ENCODE data around the gene KCNMB1.
A peak's percentile ranks its signal among the peaks of the same experiment; 100 is the strongest.

KCNMB1 gene

GRCh38 chr5:170434966-170435605 lies 45.9 kb upstream of the KCNMB1 start:
- Histone ChIP-seq H3K4me1 (ENCODE audit: insufficient read depth, poor library complexity, severe bottlenecking) (no peaks in the 10 kb centered on the region), H3K9me3 (ENCODE audit: severe bottlenecking) (peaks cover 8% of the 10 kb centered on the region), H3K27me3 (ENCODE audit: insufficient read depth, poor library complexity, severe bottlenecking) (no peaks in the 10 kb centered on the region), H3K4me3 (ENCODE audit: severe bottlenecking) (no peak overlapping the region), H3K36me3 (ENCODE audit: low read depth) (no peaks in the 10 kb centered on the region), H3K27ac (ENCODE audit: poor library complexity, severe bottlenecking) (no peak overlapping the region)
- ATAC-seq (ENCODE audit: low read depth), result peak; percentile 74
- no peak for DNase-seq (ENCODE audit: low spot score)
- peak; percentile 99 for TF ChIP-seq CTCF (IDR thresholded peaks at IDR 0.05; ENCODE audit: poor library complexity, severe bottlenecking)

- Histone ChIP-seq H3K4me3 (ENCODE audit: severe bottlenecking) (no peak overlapping the region), H3K27ac (ENCODE audit: poor library complexity, severe bottlenecking) (no peak overlapping the region), H3K27me3 (ENCODE audit: insufficient read depth, poor library complexity, severe bottlenecking) (no peaks in the 10 kb centered on the region), H3K36me3 (ENCODE audit: low read depth) (no peaks in the 10 kb centered on the region), H3K4me1 (ENCODE audit: insufficient read depth, poor library complexity, severe bottlenecking) (no peaks in the 10 kb centered on the region), H3K9me3 (ENCODE audit: severe bottlenecking) (peaks cover 8% of the 10 kb centered on the region)
- DNase-seq (ENCODE audit: low spot score), result no peak
- no peak for ATAC-seq (ENCODE audit: low read depth)
- no peak for TF ChIP-seq CTCF (IDR thresholded peaks at IDR 0.05; ENCODE audit: poor library complexity, severe bottlenecking)
Observed at GRCh38 chr5:170432669-170433068, 43.5 kb upstream of the KCNMB1 start.

- H3K27me3 ChIP-seq (ENCODE audit: insufficient read depth, poor library complexity, severe bottlenecking), result no peaks in the 10 kb centered on the region
- no peak for ATAC-seq (ENCODE audit: low read depth)
- no peak overlapping the region for H3K4me3 ChIP-seq (ENCODE audit: severe bottlenecking)
Observed at GRCh38 chr5:170431571-170431970, 42.4 kb upstream of the KCNMB1 start.

GRCh38 chr5:170430866-170431437 lies 41.8 kb upstream of the KCNMB1 start:
- Histone ChIP-seq H3K4me1 (ENCODE audit: insufficient read depth, poor library complexity, severe bottlenecking) (no peaks in the 10 kb centered on the region), H3K27ac (ENCODE audit: poor library complexity, severe bottlenecking) (no peak overlapping the region), H3K4me3 (ENCODE audit: severe bottlenecking) (no peak overlapping the region), H3K27me3 (ENCODE audit: insufficient read depth, poor library complexity, severe bottlenecking) (no peaks in the 10 kb centered on the region), H3K36me3 (ENCODE audit: low read depth) (no peaks in the 10 kb centered on the region), H3K9me3 (ENCODE audit: severe bottlenecking) (peaks cover 8% of the 10 kb centered on the region)
- DNase-seq (ENCODE audit: low spot score) (no peak), ATAC-seq (ENCODE audit: low read depth) (no peak)
- no peak for TF ChIP-seq CTCF (IDR thresholded peaks at IDR 0.05; ENCODE audit: poor library complexity, severe bottlenecking)

More at GRCh38 chr5:170431571-170431970, 42.4 kb upstream of the KCNMB1 start:
- no peak overlapping the region for H3K27ac ChIP-seq (ENCODE audit: poor library complexity, severe bottlenecking)
- TF ChIP-seq CTCF (IDR thresholded peaks at IDR 0.05; ENCODE audit: poor library complexity, severe bottlenecking), result no peak
- no peaks in the 10 kb centered on the region for H3K36me3 ChIP-seq (ENCODE audit: low read depth)
- H3K4me1 ChIP-seq (ENCODE audit: insufficient read depth, poor library complexity, severe bottlenecking), result no peaks in the 10 kb centered on the region
- peaks cover 8% of the 10 kb centered on the region for H3K9me3 ChIP-seq (ENCODE audit: severe bottlenecking)
- DNase-seq (ENCODE audit: low spot score), result no peak

- no peak for TF ChIP-seq CTCF (IDR thresholded peaks at IDR 0.05; ENCODE audit: poor library complexity, severe bottlenecking)
Observed at GRCh38 chr5:170430256-170430655, 41.1 kb upstream of the KCNMB1 start.

More at GRCh38 chr5:170430256-170430655, 41.1 kb upstream of the KCNMB1 start:
- no peaks in the 10 kb centered on the region for H3K27me3 ChIP-seq (ENCODE audit: insufficient read depth, poor library complexity, severe bottlenecking)
- DNase-seq (ENCODE audit: low spot score), result no peak
- no peaks in the 10 kb centered on the region for H3K4me1 ChIP-seq (ENCODE audit: insufficient read depth, poor library complexity, severe bottlenecking)
- no peak overlapping the region for H3K4me3 ChIP-seq (ENCODE audit: severe bottlenecking)
- H3K36me3 ChIP-seq (ENCODE audit: low read depth), result no peaks in the 10 kb centered on the region
- H3K9me3 ChIP-seq (ENCODE audit: severe bottlenecking), result peaks cover 8% of the 10 kb centered on the region
- ATAC-seq (ENCODE audit: low read depth), result no peak
- no peak overlapping the region for H3K27ac ChIP-seq (ENCODE audit: poor library complexity, severe bottlenecking)

Measured in RWPE2 (cell line).